ENCODE data around the gene TCFL5. TPM values are rescaled to one million over a fixed set of nuclear protein-coding genes. Genes with fewer than 3 reads are reported as not detected.
A peak's percentile ranks its signal among the peaks of the same experiment; 100 is the strongest.

TCFL5 gene
- total RNA-seq, 3 donors from 2014 or later: 4.3 to 13.3 (median 6.6) TPM

DNA sequence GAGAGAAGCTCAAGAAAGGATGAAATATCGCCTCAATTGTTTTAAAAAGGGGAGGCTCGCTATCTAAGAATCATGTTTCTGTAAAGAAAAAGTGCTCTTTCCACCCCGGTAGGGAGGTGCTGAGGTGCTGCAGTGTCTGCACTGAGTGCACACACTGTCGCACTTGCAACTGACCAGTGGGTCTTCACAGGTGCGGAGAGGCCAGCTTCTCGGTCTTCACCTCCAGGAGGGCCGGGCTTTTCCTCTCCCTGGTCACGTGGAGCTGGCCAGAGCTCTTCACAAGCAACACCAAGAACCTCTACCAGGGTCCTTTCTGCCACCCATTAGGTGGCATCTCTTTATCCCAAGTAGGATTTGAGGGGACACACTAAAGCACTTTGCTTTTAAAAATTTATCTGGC lies 27.8 kb upstream of the TCFL5 start:
- no peak overlapping the region for H3K4me3 ChIP-seq
- no peaks in the 10 kb centered on the region for H3K4me1 ChIP-seq (ENCODE audit: low read depth)
- DNase-seq: no peak
- H3K36me3 ChIP-seq (ENCODE audit: low read depth): peaks cover 32% of the 10 kb centered on the region
- no peak for TF ChIP-seq CTCF (IDR thresholded peaks at IDR 0.05)
- no peak for ATAC-seq
- no peaks in the 10 kb centered on the region for H3K9me3 ChIP-seq
- intact Hi-C loops (cut with DNase I, micrococcal nuclease): no loop called here

- H3K36me3 ChIP-seq (ENCODE audit: low read depth): peaks cover 27% of the 10 kb centered on the region
- ATAC-seq (no peak), DNase-seq (no peak)
- no peaks in the 10 kb centered on the region for H3K4me1 ChIP-seq (ENCODE audit: low read depth)
- no peak for TF ChIP-seq CTCF (IDR thresholded peaks at IDR 0.05)
- no peak overlapping the region for H3K4me3 ChIP-seq
- intact Hi-C loops (cut with DNase I, micrococcal nuclease): no loop called here
- H3K9me3 ChIP-seq: no peaks in the 10 kb centered on the region
Observed at GRCh38 chr20:62888910-62889309, 27.3 kb upstream of the TCFL5 start.

DNA sequence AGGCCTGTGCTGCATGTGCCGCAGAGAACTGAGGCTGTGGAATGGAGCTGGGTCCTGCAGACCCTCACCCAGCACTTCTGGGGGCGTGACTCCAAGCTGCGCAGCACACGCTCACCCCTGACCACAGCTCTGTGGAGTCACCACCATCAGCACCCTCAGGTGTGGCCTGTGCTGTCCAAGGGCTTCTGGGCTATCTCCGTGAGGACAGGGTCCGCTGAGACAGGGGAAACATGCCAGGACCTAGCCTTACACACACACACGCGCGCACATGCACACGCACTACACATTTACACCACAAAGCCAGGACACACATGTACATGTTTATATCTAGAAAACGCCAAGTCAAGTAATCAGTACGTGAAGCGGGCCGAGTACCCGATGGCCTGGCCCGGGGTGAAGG lies 26.8 kb upstream of the TCFL5 start:
- no peak for ATAC-seq
- intact Hi-C loops (cut with DNase I, micrococcal nuclease): no loop called here

GRCh38 chr20:62887860-62888239 lies 26.2 kb upstream of the TCFL5 start:
- TF ChIP-seq CTCF (IDR thresholded peaks at IDR 0.05): no peak
- Histone ChIP-seq H3K4me1 (ENCODE audit: low read depth) (no peaks in the 10 kb centered on the region), H3K36me3 (ENCODE audit: low read depth) (peaks cover 19% of the 10 kb centered on the region), H3K9me3 (no peaks in the 10 kb centered on the region), H3K4me3 (no peak overlapping the region)
- ATAC-seq (no peak), DNase-seq (no peak)
- intact Hi-C loops (cut with DNase I, micrococcal nuclease): no loop called here

More for the DNA sequence above, 26.8 kb upstream of the TCFL5 start:
- no peak for DNase-seq
- peaks cover 23% of the 10 kb centered on the region for H3K36me3 ChIP-seq (ENCODE audit: low read depth)
- H3K4me3 ChIP-seq: no peak overlapping the region
- no peaks in the 10 kb centered on the region for H3K4me1 ChIP-seq (ENCODE audit: low read depth)
- TF ChIP-seq CTCF (IDR thresholded peaks at IDR 0.05): no peak
- no peaks in the 10 kb centered on the region for H3K9me3 ChIP-seq

DNA sequence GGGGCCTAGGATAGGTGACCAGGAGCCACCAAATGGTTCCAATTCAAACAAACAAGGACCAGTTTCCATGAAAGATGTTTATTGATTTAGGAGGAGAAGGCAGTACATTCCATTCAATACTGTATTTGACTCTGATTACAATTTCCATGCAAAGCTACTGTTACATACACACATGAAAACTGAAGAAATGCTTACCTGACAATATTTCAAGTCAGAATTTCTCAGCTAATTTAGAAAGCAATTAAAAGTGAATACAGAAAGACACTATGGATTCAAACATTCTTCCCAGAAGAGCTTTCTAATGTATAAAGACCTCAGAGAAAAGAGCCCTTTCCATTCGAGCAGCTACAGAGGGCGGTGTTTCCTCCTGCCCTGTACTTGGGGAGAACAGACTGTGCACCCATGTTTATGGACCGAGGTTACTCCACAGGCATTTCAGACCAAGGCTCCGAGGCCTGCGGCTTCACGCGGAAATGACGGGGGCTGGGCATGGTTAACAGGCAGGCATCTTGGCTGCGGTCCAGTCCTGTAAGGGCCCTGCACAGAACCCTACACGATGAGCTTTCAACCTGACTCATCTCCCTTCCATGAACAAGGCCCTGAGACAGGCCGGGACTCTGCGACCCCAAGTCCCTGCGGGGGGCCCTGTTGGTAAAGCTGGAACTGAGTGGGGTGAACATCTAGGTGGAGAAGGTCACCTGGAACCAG lies 25.7 kb upstream of the TCFL5 start:
- H3K4me3 ChIP-seq: no peak overlapping the region
- DNase-seq: peak; percentile 73 to 86 (median 75)
- intact Hi-C loops (cut with DNase I, micrococcal nuclease): no loop called here
- TF ChIP-seq CTCF (IDR thresholded peaks at IDR 0.05): no peak
- no peaks in the 10 kb centered on the region for H3K9me3 ChIP-seq
- H3K4me1 ChIP-seq (ENCODE audit: low read depth): no peaks in the 10 kb centered on the region
- H3K36me3 ChIP-seq (ENCODE audit: low read depth): peaks cover 14% of the 10 kb centered on the region
- peak; percentile 91 for ATAC-seq

DNA sequence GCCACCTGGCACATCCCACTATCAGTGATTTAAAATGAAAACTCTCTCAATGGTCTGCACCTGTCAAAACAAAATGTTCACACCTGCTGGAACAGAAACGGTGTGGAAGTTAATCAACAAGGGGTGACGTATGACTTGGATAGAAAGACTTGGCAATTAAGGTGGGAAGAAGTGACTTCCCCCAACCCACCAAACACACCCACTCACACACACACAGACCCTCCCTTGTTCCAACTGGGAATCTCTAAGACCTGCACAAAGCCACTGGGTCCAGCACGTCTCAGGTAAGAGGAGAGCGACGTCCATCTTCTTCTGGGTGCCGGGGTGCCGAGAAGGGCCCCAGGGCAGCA lies 25.1 kb upstream of the TCFL5 start:
- Histone ChIP-seq H3K4me1 (ENCODE audit: low read depth) (no peaks in the 10 kb centered on the region), H3K9me3 (no peaks in the 10 kb centered on the region), H3K4me3 (no peak overlapping the region), H3K36me3 (ENCODE audit: low read depth) (peaks cover 15% of the 10 kb centered on the region)
- no peak for DNase-seq
- ATAC-seq: no peak
- TF ChIP-seq CTCF (IDR thresholded peaks at IDR 0.05): no peak
- intact Hi-C loops (cut with DNase I, micrococcal nuclease): no loop called here
